ENCODE results near the gene CPED1. TPM values are rescaled to one million over a fixed set of nuclear protein-coding genes. Genes with fewer than 3 reads are reported as not detected.

The CPED1 gene
- total RNA-seq, 2 experiments from 2014 or later, result not detected

- Mint-ChIP-seq H3K9me3 (no peaks in the 10 kb centered on the region), H3K36me3 (no peaks in the 10 kb centered on the region), H3K27ac (no peak overlapping the region), H3K27me3 (peaks cover 8% of the 10 kb centered on the region), H3K4me1 (ENCODE audit: low read depth) (no peaks in the 10 kb centered on the region), H3K4me3 (no peak overlapping the region)
- ChIA-PET POLR2A (no interaction called here), CTCF (no interaction called here)
- intact Hi-C loops (cut with micrococcal nuclease), result no loop called here
- no peak for DNase-seq
Observed at GRCh38 chr7:121041516-121042148, 53.1 kb downstream of the CPED1 start.

- Mint-ChIP-seq H3K27ac (no peak overlapping the region), H3K4me1 (ENCODE audit: low read depth) (no peaks in the 10 kb centered on the region), H3K36me3 (no peaks in the 10 kb centered on the region), H3K9me3 (no peaks in the 10 kb centered on the region), H3K27me3 (peaks cover 8% of the 10 kb centered on the region), H3K4me3 (no peak overlapping the region)
- intact Hi-C loops (cut with micrococcal nuclease), result no loop called here
- DNase-seq, result no peak
- ChIA-PET CTCF (interaction anchor here (0.9 kb wide), 1 partner anchor 66 kb away, joined by 4 read pairs; no protein-coding TSS in a partner anchor), POLR2A (no interaction called here)
Observed at GRCh38 chr7:121042195-121042594, 53.7 kb downstream of the CPED1 start.

DNA sequence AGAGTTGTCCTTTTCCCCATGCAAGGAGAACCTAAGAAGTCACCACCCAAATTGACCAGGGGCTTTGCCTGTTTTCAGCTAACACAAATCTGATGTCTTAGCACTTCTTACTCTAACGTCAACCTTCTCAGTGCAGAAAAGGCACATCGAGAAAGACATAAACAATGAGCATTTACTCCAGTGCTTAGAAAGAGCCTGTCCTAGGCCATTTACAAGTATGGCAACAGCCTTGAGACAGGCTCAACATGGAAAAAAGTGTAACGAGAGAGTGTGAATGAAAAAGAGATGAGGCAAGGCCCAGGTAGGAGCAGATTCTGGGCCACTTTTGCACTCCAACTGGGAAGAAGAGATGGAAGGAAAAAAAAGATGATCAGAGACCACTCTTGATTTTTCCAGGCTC is 54.4 kb downstream of the CPED1 start:
- H3K4me1 Mint-ChIP-seq (ENCODE audit: low read depth), result no peaks in the 10 kb centered on the region
- H3K27ac Mint-ChIP-seq, result no peak overlapping the region
- ChIA-PET CTCF (interaction anchor here (0.9 kb wide), 1 partner anchor 66 kb away, joined by 4 read pairs; no protein-coding TSS in a partner anchor), POLR2A (no interaction called here)
- no peaks in the 10 kb centered on the region for H3K36me3 Mint-ChIP-seq
- H3K27me3 Mint-ChIP-seq, result peaks cover 9% of the 10 kb centered on the region
- H3K9me3 Mint-ChIP-seq, result no peaks in the 10 kb centered on the region
- intact Hi-C loops (cut with micrococcal nuclease), result no loop called here
- H3K4me3 Mint-ChIP-seq, result no peak overlapping the region
- no peak for DNase-seq

DNA sequence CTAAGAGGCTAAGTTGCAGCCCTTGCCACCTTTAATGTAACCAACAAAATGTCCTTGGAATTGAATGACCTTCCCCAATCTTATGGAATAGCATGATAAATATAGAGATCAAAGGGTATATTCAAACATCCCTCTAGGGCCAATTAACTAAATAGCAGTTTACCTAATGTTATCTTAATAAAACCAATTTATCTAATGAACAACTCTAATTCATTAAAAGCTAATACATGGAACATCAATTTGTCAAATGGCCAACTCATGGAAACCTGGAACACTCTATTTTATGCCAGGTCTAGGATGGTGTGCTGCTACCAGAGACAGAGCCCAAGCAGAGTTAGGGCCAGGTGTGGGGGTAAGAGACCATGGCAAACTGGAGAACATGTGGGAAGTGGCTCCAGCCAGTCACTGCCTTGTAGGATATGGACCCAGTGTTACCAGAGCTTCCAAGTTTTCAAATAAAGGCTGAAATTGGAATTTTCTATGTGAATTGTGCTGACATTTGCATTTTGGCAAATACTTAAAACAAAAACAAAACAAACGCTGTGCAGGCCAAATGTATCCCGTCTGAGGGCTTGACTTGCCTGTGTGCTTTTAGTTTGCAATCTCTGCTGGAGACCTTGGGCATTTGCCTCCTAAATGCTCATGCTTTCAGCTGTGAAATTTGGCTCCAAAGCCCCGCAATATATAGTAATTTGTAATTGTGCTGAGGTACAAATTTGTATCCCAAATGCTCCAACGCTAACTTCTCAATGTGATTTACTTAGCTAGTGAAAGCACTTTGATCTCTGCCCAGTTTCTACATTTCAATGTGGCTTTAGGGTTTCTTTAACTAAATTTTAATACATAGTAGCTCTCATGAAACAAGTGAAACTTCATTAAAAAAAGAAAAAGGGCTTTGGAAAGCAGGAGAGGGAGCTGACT is 55.1 kb downstream of the CPED1 start:
- Mint-ChIP-seq H3K9me3 (no peaks in the 10 kb centered on the region), H3K27ac (no peak overlapping the region), H3K4me1 (ENCODE audit: low read depth) (no peaks in the 10 kb centered on the region), H3K27me3 (peaks cover 10% of the 10 kb centered on the region), H3K36me3 (no peaks in the 10 kb centered on the region), H3K4me3 (no peak overlapping the region)
- ChIA-PET POLR2A (no interaction called here), CTCF (no interaction called here)
- intact Hi-C loops (cut with micrococcal nuclease), result no loop called here
- DNase-seq, result no peak

DNA sequence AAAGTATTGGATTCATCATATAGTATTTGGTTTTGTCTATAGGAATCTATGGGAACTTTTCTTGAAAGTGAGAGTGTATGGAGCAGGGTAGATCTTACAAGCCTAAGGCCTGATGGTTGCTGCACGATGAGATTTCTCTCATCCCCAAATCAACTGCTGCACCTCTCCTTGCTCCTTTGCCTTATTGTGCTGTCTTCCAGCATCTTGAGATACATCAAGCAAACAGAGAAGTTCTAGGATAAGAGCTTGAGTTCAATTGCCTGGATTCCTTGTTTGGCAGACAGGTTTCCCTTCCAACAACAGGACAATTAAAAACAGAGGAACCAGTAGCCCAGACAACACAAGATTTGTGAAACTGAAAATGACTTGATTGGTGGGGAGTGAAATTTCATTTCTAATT is 56.6 kb downstream of the CPED1 start:
- no peak for DNase-seq
- intact Hi-C loops (cut with micrococcal nuclease), result no loop called here
- Mint-ChIP-seq H3K9me3 (no peaks in the 10 kb centered on the region), H3K36me3 (no peaks in the 10 kb centered on the region), H3K4me3 (no peak overlapping the region), H3K27me3 (peaks cover 4% of the 10 kb centered on the region), H3K27ac (no peak overlapping the region), H3K4me1 (ENCODE audit: low read depth) (no peaks in the 10 kb centered on the region)
- ChIA-PET CTCF (no interaction called here), POLR2A (no interaction called here)

- CTCF ChIA-PET, result no interaction called here
- intact Hi-C loops (cut with micrococcal nuclease), result no loop called here
- no peak overlapping the region for H3K4me3 Mint-ChIP-seq
- H3K27me3 Mint-ChIP-seq, result peaks cover 2% of the 10 kb centered on the region
- no peaks in the 10 kb centered on the region for H3K4me1 Mint-ChIP-seq (ENCODE audit: low read depth)
- POLR2A ChIA-PET, result no interaction called here
- H3K36me3 Mint-ChIP-seq, result no peaks in the 10 kb centered on the region
- H3K27ac Mint-ChIP-seq, result no peak overlapping the region
- no peak for DNase-seq
- no peaks in the 10 kb centered on the region for H3K9me3 Mint-ChIP-seq
Observed at GRCh38 chr7:121046009-121046408, 57.5 kb downstream of the CPED1 start.

GRCh38 chr7:121046893-121047468 is 58.5 kb downstream of the CPED1 start:
- Mint-ChIP-seq H3K36me3 (no peaks in the 10 kb centered on the region), H3K9me3 (no peaks in the 10 kb centered on the region), H3K4me1 (ENCODE audit: low read depth) (no peaks in the 10 kb centered on the region), H3K27me3 (peaks cover 4% of the 10 kb centered on the region), H3K27ac (no peak overlapping the region), H3K4me3 (no peak overlapping the region)
- intact Hi-C loops (cut with micrococcal nuclease), result no loop called here
- no peak for DNase-seq
- POLR2A ChIA-PET, result no interaction called here
- CTCF ChIA-PET, result no interaction called here

DNA sequence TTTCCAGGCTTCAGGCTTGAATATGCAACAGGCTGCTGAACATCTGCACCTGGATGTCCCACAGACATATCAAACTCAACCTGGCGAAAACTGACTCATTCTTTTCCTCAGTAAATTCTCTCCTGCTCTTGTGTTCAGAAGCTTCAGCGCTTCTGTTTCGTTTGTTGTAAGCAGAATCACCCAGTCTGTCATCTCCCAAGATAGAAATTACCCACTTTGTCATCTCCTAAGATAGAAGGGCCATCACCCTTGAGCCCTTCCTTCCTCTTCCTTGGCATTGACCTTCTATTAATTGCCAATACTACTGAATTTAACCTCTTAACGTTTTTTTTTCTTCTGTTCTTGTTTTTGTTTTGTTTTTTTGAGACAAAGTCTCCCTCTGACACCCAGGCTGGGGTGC is 59.7 kb downstream of the CPED1 start:
- intact Hi-C loops (cut with micrococcal nuclease), result no loop called here
- ChIA-PET POLR2A (no interaction called here), CTCF (no interaction called here)
- H3K36me3 Mint-ChIP-seq, result no peaks in the 10 kb centered on the region
- no peaks in the 10 kb centered on the region for H3K9me3 Mint-ChIP-seq
- no peak overlapping the region for H3K27ac Mint-ChIP-seq
- H3K27me3 Mint-ChIP-seq, result peaks cover 7% of the 10 kb centered on the region
- DNase-seq, result no peak
- no peak overlapping the region for H3K4me3 Mint-ChIP-seq
- H3K4me1 Mint-ChIP-seq (ENCODE audit: low read depth), result no peaks in the 10 kb centered on the region

DNA sequence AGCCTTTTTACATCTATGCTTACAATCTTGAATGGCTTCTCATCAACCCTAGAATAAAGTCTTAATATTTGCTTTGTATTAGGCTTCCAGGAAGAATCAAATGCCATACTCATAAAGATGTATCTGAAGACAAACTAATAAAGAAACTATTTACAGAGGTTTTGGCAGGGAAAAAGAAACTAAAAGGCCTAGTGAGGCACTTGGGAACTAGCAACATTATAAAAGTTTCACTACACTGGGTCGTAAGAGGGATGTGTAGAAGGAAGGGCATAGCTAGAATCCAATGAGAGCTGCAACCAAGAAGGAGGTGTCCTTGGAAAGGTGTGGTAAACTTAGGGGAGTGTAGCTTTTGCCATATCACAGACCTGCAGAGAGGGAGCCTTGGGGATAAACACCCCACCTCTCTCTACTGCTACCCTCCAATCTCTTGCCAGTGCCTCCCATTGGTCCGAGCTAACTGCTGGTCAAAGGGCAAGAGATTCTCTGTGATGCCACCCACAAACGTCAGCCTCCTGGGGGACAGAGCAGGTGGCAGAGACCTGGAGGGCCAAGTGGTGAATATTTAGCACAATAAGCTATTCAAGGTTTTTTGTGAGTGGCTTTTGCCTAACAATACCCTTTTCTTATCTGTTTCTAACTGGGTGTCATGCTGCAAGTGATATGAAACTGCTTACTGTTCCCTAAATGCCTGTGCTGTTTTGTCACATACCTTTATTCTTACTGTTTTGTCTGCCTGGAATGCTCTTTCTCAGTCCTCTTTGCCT is 60.7 kb downstream of the CPED1 start:
- peaks cover 9% of the 10 kb centered on the region for H3K27me3 Mint-ChIP-seq
- no peaks in the 10 kb centered on the region for H3K4me1 Mint-ChIP-seq (ENCODE audit: low read depth)
- ChIA-PET POLR2A (no interaction called here), CTCF (no interaction called here)
- H3K9me3 Mint-ChIP-seq, result no peaks in the 10 kb centered on the region
- H3K36me3 Mint-ChIP-seq, result no peaks in the 10 kb centered on the region
- no peak overlapping the region for H3K4me3 Mint-ChIP-seq
- H3K27ac Mint-ChIP-seq, result no peak overlapping the region
- DNase-seq, result no peak
- intact Hi-C loops (cut with micrococcal nuclease), result no loop called here

DNA sequence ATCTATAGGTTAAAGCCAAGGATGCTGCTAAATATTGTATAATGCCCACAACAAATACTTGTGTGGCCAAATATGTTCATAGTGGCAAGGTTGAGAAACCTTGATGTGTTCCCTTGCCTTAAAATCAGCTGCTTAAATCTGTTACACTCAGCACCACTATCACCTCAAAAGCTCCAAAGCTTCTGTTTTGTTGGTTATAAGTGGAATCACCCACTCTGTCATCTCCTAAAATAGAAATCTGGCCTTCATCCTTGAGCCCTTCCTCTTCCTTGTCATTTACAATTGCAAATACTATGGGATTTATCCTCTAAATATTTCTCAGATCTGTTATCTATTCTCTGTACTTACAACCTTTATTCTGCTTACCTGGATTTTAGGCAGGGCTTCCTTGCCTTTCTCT is 61.4 kb downstream of the CPED1 start:
- Mint-ChIP-seq H3K4me3 (no peak overlapping the region), H3K27me3 (peaks cover 13% of the 10 kb centered on the region), H3K4me1 (ENCODE audit: low read depth) (no peaks in the 10 kb centered on the region), H3K27ac (no peak overlapping the region), H3K9me3 (no peaks in the 10 kb centered on the region), H3K36me3 (no peaks in the 10 kb centered on the region)
- DNase-seq, result no peak
- POLR2A ChIA-PET, result no interaction called here
- intact Hi-C loops (cut with micrococcal nuclease), result no loop called here
- CTCF ChIA-PET, result no interaction called here

- Mint-ChIP-seq H3K4me1 (ENCODE audit: low read depth) (no peaks in the 10 kb centered on the region), H3K27ac (no peak overlapping the region), H3K27me3 (peaks cover 10% of the 10 kb centered on the region), H3K9me3 (no peaks in the 10 kb centered on the region), H3K36me3 (no peaks in the 10 kb centered on the region), H3K4me3 (no peak overlapping the region)
- no peak for DNase-seq
- intact Hi-C loops (cut with micrococcal nuclease), result no loop called here
- POLR2A ChIA-PET, result no interaction called here
- CTCF ChIA-PET, result no interaction called here
Observed at GRCh38 chr7:121053219-121053618, 64.7 kb downstream of the CPED1 start.

DNA sequence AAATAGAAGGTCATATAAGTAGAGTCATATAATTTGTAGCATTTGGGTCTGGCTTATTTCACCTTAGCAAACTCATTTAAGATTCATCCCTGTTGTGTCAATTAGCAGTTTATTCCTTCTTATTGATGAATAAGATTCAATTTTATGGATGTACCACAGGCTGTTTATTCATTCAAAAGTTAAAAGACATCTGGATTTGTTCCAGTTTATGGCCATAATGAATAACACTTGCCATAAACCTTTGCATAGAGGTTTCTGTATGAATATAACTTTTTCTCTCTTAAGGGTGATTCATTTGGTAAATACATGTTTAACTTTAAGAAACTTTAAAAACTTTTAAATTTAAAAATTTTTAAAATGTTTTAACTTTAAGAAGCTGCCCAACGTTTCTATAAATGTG is 66.4 kb downstream of the CPED1 start:
- ChIA-PET POLR2A (no interaction called here), CTCF (no interaction called here)
- Mint-ChIP-seq H3K4me1 (ENCODE audit: low read depth) (no peaks in the 10 kb centered on the region), H3K27me3 (peaks cover 10% of the 10 kb centered on the region), H3K36me3 (no peaks in the 10 kb centered on the region), H3K27ac (no peak overlapping the region), H3K9me3 (no peaks in the 10 kb centered on the region), H3K4me3 (no peak overlapping the region)
- intact Hi-C loops (cut with micrococcal nuclease), result no loop called here
- DNase-seq, result no peak
